ENCODE results near the gene COL18A1.

COL18A1 gene

DNA sequence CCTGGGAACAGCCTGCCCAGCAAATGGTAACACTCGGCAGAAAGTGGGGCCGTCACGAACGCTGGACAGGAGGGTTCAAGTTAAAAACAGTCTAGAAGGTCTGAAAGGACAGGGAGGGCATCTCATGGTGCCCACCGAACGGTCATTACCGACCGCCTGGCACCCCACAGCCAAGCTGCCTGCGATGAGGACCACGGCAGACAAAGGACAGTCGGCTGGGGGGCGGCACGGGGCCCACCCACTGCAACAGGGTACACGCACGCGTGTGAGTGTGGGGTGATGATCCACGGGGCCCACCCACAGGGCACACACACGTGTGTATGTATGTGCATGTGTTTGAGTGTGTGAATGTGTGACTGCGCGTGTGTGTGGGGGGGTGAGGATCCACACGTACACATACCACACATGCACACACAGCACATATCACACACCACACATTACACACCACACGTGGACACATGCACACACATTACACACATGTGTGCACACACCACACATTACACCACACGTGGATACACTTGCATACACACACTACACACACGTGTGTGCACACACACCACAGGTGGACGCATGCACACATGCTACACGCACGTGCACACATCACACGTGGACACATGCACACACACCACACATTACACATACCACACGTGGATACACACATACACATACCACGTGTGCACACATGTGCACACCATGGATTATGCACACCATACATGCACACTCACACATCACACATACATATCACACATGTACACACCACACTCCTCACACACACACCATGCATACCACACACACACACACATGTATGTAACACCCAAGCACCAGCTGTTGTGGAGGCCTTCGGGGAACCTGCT is 74.1 kb downstream of the COL18A1 start:
- no peak for DNase-seq

DNA sequence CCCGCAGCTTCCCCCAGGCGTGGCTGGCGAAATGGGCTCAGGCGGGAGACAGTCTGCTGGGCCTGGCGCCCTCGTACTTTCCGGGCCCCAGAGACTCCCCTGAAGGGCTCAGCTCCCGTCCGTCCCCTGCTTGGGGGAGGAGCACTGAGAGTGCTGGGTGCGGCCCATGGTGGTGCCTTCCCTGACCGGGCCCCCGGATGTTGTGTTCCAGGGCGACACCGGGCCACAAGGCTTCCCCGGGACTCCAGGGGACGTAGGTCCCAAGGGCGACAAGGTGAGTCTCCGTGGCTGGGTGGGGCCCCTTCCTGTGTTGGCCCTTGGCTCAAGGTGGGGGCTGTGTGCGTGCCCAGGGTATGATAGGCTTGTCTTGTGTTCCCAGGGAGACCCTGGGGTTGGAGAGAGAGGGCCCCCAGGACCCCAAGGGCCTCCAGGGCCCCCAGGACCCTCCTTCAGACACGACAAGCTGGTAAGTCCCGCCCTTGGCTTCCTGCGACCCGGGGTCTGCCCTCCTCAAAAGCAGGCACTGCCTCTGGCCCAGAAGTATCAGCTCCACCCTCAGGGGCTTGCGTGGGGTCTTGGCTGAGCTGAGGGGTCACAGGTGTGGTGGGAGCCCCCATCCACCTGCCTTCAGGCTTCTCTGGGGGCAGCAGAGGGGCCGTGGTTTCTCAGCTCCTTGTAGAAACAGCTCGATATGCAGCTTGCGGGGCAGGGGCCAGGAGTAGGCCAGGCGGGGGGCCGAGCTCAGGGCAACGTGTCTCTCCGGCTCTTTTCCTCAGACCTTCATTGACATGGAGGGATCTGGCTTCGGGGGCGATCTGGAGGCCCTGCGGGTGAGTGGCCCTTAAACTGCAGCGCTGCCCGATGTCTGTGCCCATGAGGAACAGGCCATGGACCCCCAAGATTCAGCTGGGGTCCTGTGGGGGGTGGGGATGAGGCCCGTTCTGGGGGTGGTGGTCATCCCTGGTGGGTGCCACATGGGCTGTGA is 75.0 kb downstream of the COL18A1 start:
- DNase-seq: no peak

DNA sequence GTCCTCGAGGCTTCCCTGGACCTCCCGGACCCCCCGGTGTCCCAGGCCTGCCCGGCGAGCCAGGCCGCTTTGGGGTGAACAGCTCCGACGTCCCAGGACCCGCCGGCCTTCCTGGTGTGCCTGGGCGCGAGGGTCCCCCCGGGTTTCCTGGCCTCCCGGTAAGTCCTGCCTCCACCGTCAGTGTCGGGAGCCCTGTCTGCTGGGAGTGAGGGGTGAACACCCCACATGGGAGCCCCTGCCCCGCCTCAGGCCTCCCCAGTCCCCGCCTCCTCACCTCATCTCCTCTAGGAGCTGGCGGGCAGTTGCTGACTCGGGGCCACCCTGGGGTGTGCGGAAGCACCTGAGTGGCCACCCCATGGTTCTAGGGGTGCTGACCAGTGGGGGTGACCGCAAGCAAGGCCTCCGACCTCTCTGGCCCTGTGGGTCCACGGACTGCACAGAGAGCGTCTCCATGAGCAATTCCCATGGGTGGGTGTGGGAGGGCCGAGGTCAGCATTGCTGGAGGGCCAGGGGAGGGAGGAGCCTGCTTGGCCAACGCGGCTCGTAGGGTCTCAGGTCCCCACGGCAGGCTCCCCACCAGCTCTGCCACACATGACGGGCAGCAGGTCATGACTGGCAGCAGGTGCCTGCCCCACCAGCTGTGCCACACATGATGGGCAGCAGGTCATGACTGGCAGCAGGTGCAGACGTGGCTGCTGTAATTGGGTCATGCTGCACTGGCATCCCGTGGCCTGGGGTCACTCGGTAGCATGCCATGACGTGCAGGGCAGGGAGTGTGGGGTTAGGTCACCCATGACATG is 75.9 kb downstream of the COL18A1 start:
- no peak for DNase-seq

DNA sequence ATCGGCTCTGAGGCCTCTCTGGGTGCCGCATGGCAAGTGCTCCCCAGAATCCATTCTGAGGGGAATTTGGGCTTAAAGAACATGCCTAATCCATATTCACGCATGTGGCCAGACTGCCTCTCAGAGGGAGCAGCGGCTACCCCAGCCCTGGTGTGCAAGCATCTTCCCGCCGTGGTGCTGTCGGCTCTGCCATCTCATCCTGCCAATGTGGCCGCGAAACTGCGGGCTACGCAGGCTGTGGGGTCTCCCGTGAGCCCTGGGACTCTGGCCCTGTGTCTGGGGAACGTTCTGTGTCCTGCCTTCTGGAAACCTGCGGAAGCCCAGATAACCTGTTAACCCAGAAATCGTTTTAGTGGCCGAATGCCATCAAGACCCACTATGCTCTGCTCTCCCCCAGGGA is 76.6 kb downstream of the COL18A1 start:
- no peak for DNase-seq

DNA sequence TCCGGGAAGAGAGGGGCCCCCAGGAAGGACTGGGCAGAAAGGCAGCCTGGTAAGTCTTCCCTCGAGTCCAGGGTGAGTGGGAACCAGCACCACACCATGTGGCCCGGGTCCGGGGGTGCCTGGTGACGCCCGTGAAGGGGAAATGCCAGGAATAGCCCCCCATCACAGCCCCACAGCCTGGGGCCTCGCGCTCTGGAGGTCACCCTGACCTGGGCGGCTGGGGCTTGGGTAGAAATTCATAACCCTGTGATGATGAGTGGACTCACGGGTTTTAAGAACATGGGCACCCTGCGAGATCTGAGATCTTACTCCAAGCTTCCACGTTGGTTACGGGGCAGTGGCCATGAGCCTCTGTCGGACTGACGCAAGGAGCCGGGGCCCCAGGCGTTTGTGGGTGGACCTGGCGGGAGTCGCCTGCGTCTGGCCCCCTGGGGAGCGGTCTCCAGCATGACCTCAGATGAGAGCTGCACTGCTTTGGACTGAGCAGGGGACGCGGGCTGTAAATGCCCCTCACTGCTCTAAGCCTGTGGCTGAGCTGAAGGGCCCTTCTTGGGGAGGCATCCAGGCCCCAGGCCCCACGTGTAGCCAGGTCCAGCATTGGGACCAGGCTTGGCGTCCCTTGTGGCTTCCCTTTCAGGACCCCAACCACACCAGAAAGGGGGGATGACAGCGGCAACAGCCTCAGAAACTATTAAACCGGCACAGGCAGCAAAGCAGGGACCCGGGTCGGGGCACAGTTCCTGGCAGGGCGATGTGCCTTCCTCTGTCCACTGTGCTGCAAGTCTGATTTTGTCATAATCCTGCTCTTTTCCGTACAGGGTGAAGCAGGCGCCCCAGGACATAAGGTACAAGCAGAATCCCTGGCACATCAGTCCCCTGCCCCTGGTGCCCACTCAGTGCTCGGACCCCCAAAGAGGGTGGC is 77.3 kb downstream of the COL18A1 start:
- DNase-seq: no peak

DNA sequence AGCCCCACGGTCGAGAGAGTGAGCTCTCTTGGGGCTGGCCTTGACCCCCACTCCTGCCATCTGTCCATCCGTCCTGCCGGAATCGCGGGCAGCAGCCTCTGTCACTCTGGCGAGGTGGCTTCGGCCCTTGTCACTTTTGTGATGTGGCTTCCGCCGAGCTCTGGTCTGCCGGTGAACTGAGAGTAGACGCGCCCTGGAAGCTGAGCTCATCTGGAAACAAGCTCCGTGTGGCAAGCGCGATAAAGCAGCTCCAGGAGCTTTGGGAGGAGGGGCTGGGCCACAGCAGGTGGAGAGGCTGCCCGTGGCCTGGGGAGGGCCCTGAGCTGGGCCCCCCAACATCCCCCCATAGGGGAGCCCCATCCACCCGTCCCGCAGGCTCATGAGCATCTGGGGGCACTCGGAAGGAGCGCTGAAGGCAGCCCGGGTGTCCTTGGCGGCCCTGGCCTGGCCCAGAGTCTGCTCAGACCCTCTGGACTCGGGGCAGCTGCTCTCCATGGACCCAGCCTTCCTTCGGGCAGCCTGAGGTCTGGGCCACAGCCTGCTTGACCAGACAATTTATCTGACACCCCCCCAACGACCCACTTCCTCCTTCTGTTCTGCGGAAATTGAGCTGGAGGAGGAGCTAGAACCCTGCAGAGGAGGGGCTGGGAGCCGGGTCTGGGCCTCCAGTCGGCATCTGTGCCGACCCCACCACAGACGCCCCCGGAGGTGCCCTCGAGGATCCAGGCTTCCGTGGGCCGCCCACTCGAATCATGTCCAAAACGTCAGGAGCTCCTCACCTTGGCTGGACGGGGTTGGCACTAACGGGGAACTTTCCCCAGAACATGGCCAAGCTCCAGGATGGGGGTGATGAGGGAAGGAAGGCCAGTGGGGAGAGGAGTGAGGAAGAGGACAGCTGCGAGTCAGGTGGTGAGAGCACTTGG is 78.2 kb downstream of the COL18A1 start:
- DNase-seq: no peak

DNA sequence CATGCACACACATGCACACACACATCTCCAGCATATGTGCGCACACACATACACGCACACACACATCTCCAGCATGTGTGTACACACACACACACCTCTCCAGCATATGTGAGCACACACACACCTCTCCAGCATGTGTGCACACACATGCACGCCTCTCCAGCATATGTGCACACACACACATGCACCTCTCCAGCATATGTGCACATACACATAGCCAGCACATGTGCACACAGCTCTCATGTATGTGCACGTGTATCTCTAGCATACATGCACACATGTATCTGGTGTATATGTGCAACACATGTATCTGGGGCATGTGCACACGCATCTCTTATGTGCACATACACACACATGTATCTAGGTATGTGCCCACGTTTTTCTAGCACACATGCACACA is 79.4 kb downstream of the COL18A1 start:
- DNase-seq: no peak

DNA sequence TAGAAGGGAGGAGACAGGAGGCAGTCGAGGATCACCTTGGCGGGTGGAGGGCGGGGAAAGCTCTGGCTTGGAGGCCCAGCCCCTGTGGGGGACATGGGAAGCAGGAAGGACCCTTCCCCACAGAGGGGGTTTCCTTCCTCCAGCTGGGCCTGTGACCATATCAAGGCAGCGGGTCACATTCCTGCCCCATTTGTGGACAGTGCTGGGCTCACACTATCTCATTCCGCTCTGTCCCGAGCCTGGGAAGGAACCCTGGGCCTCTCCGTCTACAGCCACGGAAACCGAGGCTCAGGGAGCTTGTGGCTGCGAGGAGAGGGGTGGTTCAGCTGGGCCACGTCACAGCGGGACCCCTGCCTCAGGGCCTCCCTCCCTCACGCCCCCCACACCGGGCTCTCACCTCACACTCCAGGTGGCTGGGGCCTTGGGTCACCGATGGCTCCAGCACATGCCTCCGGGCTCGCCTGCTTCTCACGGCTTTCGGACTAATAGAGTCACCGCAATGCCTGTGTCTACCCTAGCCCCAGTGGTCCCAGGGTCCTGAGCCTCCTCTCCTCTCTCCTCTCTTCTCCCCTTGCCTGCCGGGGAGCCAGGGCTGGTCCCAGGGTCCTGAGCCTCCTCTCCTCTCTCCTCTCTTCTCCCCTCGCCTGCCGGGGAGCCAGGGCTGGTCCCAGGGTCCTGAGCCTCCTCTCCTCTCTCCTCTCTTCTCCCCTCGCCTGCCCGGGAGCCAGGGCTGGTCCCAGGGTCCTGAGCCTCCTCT is 80.9 kb downstream of the COL18A1 start:
- no peak for DNase-seq

DNA sequence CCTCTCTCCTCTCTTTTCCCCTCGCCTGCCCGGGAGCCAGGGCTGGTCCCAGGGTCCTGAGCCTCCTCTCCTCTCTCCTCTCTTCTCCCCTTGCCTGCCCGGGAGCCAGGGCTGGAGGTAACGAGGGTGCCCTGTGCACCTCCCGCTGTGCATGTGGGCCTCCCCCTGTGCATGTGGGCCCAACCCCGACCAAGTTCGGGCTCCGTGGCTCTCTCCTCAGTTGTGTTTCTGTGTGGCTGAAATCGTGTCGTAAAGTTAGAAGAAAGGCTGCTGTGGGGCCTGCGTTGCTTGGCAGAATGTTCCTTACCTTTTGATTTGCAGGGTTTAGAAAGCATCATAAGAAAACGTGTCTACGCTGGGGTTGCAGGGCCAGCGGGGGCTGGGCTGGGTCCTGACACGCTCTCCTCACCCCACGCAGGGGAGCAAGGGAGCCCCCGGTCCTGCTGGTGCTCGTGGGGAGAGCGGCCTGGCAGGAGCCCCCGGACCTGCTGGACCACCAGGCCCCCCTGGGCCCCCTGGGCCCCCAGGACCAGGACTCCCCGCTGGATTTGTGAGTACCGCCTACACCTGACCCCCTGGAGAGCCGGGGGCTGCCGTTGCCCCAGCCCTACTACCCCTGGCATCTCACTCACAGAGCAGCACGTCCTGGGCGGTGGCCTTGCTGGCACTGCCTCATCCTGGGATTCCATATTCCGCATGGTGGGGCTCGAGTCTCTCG is 81.6 kb downstream of the COL18A1 start:
- DNase-seq: no peak

DNA sequence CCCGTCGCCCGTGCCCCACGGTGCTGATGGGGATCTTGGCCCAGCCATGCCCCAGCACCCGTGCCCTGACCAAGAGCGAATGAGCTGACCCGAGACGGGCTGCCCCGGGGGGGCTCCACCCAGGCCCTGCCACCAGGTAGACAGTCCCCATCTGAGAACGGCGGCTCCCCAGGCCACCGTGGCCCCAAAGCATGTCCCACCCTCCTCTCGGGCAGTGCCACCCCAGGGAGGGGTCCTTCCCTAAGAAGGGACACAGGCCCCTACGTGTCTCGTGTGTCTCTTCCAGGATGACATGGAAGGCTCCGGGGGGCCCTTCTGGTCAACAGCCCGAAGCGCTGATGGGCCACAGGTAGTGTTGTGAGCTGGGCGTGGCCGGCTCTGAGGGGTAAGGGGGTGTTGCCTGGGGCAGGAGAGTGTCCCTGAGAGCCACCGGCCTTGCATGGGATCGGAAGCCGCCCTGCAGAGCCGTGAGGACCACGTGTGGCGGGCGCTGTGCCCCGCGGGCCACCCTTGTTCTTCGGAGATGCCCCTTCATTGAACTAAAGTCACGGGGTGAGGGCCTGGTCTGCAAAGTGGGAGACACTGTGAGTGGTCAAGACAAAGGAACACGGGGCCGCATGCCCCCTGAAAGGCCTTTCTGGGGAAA is 82.3 kb downstream of the COL18A1 start:
- DNase-seq: no peak

DNA sequence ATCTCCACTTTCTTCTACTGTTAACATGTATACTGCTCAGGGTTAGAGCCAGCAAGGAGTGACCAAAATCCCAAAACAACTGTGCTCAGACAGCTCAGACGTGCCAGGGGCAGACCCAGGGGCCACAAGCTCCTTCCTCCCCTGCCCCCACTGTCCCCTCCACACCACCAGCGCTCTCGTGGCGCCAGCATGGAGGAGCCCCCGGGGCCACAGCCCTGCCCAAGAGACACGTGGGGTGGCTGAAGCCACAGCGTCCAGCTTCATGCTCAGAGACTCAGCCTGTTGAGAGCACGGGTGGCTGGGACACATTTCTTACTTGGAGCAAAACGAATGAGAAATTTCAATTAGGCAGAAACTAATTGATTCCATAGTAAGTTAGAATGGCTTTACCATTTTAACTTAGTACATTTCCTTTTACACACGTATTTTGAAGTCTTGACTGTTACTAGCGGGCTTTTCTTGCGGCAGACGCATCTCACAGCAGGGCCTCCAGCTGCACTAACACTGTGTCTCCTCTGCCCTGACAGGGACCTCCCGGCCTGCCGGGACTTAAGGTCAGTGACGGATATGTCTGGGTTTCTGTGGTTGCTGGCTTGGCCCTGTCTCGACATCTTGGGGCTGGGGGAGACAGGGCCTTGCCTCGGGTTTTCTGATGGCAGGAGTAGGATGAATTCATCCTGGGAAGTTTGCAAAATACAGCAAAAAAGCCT is 83.1 kb downstream of the COL18A1 start:
- DNase-seq: no peak

DNA sequence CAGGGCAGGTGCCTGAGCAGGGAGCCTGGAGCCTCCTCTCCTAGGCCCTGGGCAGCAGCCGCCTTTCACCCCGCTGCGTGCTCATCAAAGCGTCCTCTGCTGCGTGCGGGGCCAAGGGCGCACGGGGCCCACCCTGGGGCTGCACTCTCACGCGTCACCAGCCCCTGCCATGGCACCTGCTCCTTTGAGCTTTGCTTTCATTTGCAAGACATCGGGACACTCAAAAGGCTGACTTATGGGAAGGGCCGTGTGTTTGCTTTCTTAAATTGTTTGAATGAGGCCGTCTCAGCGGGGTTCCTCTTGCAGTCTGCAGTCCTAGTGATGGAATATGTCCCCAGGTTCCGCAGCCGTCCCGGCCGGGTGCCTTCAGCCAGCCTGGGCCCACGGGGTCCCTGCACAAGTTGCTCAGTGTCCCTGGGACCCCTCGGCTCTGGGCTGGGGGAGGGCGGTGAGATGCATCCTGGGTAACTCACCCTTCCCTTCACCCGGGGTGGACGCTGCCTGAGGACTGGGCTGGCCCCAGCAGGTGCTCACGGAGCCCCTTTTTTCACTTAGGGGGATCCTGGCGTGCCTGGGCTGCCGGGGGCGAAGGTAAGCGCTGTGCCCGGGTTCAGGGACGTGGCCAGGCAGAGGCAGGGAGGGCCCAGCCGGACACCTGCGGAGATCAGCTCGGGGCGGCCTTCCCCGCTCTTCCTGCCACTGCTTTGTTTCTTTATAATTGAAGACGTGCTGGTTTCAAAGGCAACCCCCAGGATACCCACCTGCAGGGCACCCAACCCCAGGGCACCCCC is 84.2 kb downstream of the COL18A1 start:
- DNase-seq: no peak

DNA sequence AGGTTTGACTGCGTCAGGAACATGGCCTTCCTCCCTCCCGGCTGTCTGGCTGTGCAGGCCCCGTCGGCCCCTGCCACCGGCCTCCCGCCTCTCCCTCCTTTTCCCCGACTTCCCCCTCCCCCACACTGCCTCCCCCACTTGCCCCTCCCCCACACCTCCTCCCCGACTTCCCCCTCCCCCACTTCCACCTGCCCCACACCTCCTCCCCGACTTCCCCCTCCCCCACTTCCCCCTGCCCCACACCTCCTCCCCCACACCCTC is 84.7 kb downstream of the COL18A1 start:
- no peak for DNase-seq

DNA sequence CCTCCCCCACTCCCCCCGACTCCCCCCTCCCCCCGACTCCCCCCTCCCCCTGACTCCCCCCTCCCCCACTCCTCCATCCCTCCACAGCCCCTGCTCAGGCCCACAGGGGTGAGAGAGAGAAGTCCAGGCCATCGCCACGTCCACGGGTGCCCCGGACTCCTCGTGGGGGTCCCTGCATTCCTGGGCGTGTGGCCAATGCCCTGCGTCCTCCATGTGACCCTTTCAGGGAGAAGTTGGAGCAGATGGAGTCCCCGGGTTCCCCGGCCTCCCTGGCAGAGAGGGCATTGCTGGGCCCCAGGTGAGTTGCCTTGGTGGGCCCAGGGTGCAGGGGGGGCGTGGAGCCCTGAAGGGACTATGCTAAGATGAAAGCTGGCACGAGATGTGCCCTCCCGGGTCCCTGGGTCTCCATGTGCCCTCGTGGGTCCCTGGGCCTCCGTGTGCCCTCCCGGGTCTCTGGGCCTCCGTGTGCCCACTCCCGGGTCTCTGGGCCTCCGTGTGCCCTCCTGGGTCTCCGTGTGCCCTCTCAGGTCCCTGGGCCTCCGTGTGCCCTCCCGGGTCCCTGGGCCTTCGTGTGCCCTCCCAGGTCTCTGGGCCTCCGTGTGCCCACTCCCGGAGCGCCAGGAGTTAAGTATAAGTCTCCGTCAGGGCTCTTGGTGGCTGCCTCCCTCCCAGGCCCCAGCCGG is 85.2 kb downstream of the COL18A1 start:
- no peak for DNase-seq

DNA sequence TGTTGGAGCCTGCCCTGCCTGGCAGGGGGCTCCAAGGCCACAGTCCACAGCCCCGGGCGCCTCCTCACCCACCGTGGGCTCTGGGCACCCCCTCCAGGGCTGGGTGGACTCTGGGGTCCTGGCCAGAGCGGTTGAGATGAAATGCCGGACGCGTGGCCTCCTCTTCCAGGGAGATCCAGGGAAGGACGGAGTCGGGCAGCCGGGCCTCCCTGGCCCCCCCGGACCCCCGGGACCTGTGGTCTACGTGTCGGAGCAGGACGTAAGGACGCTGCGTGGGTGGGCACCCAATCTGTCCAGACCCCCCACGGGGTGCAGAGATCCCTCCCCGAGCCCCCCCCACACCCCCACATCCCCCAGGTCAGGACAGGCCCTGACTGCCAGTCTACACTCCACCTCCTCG is 86.1 kb downstream of the COL18A1 start:
- no peak for DNase-seq

DNA sequence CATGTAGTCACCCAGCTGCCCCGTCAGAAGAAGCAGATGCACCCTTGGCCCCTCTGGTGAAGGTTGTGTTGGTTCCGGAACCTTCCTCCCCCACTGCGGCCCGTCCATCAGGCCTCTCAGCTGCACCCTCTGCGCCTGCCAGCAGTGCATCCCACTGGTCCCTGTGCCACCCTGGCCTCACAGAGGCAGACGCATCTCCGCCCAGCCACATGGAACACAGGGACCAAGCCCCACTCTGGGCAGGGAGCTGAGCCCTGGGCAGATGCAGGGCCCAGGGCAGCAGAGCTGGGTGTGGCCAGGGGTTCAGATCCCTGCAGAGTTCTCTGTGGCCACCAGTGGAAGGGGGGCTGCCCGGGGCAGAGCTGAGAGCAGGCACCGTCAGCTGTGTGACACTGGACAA is 86.7 kb downstream of the COL18A1 start:
- no peak for DNase-seq
